H1 (cell line): Measurements from ENCODE around the gene EEF1AKMT2. TPM values are rescaled to one million over a fixed set of nuclear protein-coding genes. Genes with fewer than 3 reads are reported as not detected.

Experiments
- USF2 ChIP-seq: IDR thresholded peaks from 2 replicates; pipeline ENCODE4 v1.6.1; 2011; ENCODE audit warnings: low read length, improper control_type of control experiment
- polyA plus RNA-seq, 7 experiments: library from polyadenylated mRNA; depleted of rRNA in 3 of 7; stranded (reverse) in 5 of 7; unstranded in 2 of 7; fragments of >200 nt in 5 of 7; fragments of 200-250 nt in 2 of 7; gene quantifications; 1 replicate in 5 of 7; 2 replicates in 1 of 7; 4 replicates in 1 of 7; pipeline versions ENCODE4 v1.2.1 to v1.2.3, GENCODE V29; 2011 to 2013; ENCODE audit warnings: missing spikeins in 2 of 7, mixed read lengths in 2 of 7
- total RNA-seq: library from RNA; stranded (reverse); fragmentation: NEBNext Ultra II Directional; extraction: Animal tissue kit (Norgen Biotek cat#: 25700); gene quantifications from 2 replicates; pipeline ENCODE4 v1.2.1, GENCODE V29; 2021

The EEF1AKMT2 gene
- total and polyA plus RNA-seq, 2 of the 8 experiments (the other 6 are each of a cell fraction or from before 2014, with no cell fraction given), result 9.8 to 26.8 TPM

- TF ChIP-seq USF2, result no peak
These were observed 29.4 kb downstream of the EEF1AKMT2 start (continued) for GRCh38 chr10:124762281-124762680.
